NCI-H1092 treated with DMSO at 0.1 percent for 48 hours (cell line): ENCODE data around the gene RFC3.
"Not testable (repeated sequence)": the region's sequence is repeated elsewhere in the genome, so short reads cannot be mapped to it uniquely, and the experiment has no call there.

Source experiments
- DNase-seq: peaks from one replicate; lab custom pipeline; 2025; lab: John Stamatoyannopoulos, UW

Gene RFC3

GRCh38 chr13:33806470-33807248 is 11.3 kb upstream of the RFC3 start:
- DNase-seq: no peak

GRCh38 chr13:33812829-33813228 is 5.1 kb upstream of the RFC3 start:
- DNase-seq: not testable (repeated sequence)

GRCh38 chr13:33815011-33815550 is 2.9 kb upstream of the RFC3 start:
- DNase-seq: no peak

GRCh38 chr13:33816912-33817311 is 1.0 kb upstream of the RFC3 start:
- DNase-seq: no peak

- DNase-seq: no peak
These were observed 442 bp upstream of the RFC3 start for GRCh38 chr13:33817513-33817900.

- no peak for DNase-seq
These were observed 7.1 kb downstream of the RFC3 start for GRCh38 chr13:33825083-33825482.

GRCh38 chr13:33827139-33827538 is 9.2 kb downstream of the RFC3 start:
- no peak for DNase-seq

GRCh38 chr13:33828431-33829129 is 10.6 kb downstream of the RFC3 start:
- no peak for DNase-seq

- no peak for DNase-seq
These were observed 14.9 kb downstream of the RFC3 start for GRCh38 chr13:33832872-33833271.

GRCh38 chr13:33838647-33839046 is 20.7 kb downstream of the RFC3 start:
- no peak for DNase-seq

GRCh38 chr13:33840402-33840801 is 22.5 kb downstream of the RFC3 start:
- DNase-seq: no peak

GRCh38 chr13:33842207-33842606 is 24.3 kb downstream of the RFC3 start:
- no peak for DNase-seq

- no peak for DNase-seq
These were observed 25.0 kb downstream of the RFC3 start for GRCh38 chr13:33842986-33843385.

- DNase-seq: no peak
These were observed 27.8 kb downstream of the RFC3 start for GRCh38 chr13:33845572-33846302.

GRCh38 chr13:33846303-33847062 is 28.5 kb downstream of the RFC3 start:
- no peak for DNase-seq

GRCh38 chr13:33849211-33849610 is 31.3 kb downstream of the RFC3 start:
- no peak for DNase-seq

GRCh38 chr13:33855371-33855895 is 37.5 kb downstream of the RFC3 start:
- no peak for DNase-seq

GRCh38 chr13:33859691-33860303 is 41.8 kb downstream of the RFC3 start:
- DNase-seq: no peak

GRCh38 chr13:33860526-33860925 is 42.6 kb downstream of the RFC3 start:
- DNase-seq: no peak

GRCh38 chr13:33862016-33862415 is 44.1 kb downstream of the RFC3 start:
- DNase-seq: no peak

- no peak for DNase-seq
These were observed 45.3 kb downstream of the RFC3 start for GRCh38 chr13:33863188-33863789.
